KBM-7 (cell line): ENCODE data around the gene TMEM131.

Experiments
- DNase-seq: peaks from one replicate; pipeline ENCODE4 v3.0.0-alpha.2; 2015
- in situ Hi-C: fragments of 300-500 bp; cut with MboI; formaldehyde crosslinking; loops from 2 replicates; pipeline ENCODE4 v1.14.3; 2020; ENCODE audit warnings: low sequenced_read_pairs, low pct_unique_long_range_greater_than_20kb, mixed read lengths

The TMEM131 gene

GRCh38 chr2:97708608-97709007 lies 287.1 kb downstream of the TMEM131 start:
- no peak for DNase-seq
- in situ Hi-C loops, result no loop called here

DNA sequence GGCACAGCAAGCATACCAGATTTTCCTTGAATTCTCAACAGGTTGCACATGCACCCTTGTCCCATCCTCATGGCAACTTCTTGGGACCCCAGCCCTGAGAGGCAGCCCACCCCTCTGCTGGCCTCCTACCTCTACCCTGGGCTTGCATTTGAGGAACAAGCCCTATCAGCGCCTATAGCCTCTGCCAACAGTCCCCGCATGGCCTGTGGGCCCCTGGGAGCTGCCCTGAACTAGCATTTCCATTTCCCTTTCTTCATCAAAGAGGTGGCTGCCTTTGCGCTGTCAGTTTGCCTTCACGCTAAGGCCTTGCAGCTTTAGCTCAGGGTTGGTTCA lies 287.7 kb downstream of the TMEM131 start:
- DNase-seq, result no peak

DNA sequence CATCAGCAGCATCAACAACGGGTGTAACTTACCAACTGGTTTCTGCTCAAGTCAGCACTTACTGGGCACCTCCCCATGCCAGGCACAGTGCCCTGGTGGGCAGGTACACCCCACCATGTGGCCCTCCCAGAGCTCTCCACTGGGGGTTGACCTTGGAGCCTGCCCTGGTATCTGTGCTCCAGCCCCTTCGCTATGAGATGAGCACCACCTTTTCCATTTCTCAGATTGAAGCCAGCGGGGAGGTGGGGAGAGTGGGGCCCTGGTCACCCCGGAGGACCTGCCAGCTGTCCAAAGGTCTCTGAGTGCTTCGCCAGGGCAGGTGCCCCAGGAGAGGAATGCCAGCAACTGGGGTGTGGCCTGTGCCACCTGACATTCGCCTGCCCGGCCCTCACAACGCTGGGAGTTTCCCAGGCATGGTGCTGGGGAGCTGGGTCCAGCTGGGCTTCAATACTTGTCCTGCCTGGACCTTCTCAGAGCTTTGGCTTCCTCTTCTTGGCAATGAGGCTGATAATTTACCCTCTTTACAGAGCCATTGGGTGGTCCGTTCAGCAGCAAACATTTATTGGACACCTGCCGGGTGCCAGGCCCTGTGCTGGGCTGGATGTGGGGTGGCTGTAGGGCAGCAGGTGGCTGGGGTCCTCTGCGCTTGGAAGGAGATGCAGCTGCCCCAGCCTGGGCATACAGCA lies 288.2 kb downstream of the TMEM131 start:
- DNase-seq, result no peak
- in situ Hi-C loops, result no loop called here

More for the DNA sequence above, 287.7 kb downstream of the TMEM131 start:
- in situ Hi-C loops, result no loop called here

DNA sequence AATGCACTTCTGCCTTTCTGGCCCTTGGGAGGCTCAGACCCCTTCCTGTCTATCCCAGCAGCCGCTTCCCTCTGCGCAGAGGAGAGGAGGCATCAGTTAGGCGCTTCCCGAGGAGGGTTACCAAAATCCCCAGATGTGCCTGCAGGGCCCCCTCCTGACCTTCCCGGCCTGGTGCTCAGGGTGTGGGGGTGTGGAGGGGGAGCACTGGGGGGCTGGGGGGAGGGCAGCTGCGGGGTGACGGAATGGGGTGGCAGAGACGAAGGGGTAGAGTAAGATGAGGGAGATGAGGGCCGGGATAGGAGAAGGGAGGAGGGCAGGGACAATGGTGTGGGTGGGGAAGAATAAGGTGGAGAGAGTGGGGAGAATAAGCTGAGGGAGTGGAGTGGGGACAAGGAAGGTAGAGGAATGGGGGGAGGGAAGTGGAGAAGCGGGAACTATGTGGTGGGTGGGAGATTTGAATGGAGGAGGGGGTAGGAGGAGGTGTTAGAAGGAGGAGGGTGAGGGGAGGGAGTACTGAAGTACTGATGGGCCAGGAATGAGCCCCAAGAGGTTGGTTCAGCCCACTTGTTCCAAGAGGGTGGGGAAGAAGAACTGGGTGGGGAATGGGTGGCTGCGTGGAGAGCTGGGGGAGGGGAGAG lies 288.9 kb downstream of the TMEM131 start:
- no peak for DNase-seq
- in situ Hi-C loops, result no loop called here
